MCF 10A (cell line): Measurements from ENCODE around the gene STIM1. TPM values are rescaled to one million over a fixed set of nuclear protein-coding genes. Genes with fewer than 3 reads are reported as not detected.

ENCODE experiments used
- BruUV-seq: library from RNA; stranded (reverse); fragments of 400-500 nt; replicated peaks from 2 replicates; lab custom pipeline; 2021; lab: Mats Ljungman, UMichigan
- CTCF ChIA-PET: fragments of 300-600 bp; sonication (Branson Sonifier 250); formaldehyde crosslinking; extraction: SDS; loops from one replicate; lab custom pipeline; 2021; ENCODE audit warnings: antibody characterized with exemption, inconsistent platforms; lab: Yijun Ruan, JAX
- POLR2A ChIA-PET: fragments of 300-600, 350-650 bp; sonication (Branson Sonifier 250); formaldehyde crosslinking; extraction: SDS; loops from one replicate; lab custom pipeline; 2020; ENCODE audit warnings: antibody characterized with exemption, inconsistent platforms; lab: Yijun Ruan, JAX
- DNase-seq: peaks from one replicate; pipeline ENCODE4 v3.0.0-alpha.2; 2018; ENCODE audit not compliant: unreplicated experiment
- H3K27ac Mint-ChIP-seq: one replicate; pipeline ENCODE4 v1.8.0; 2022; ENCODE audit warnings: mild to moderate bottlenecking, low read depth, mixed read lengths; ENCODE audit not compliant: unreplicated experiment
- H3K27me3 Mint-ChIP-seq: one replicate; pipeline ENCODE4 v1.8.0; 2022; ENCODE audit warnings: mixed read lengths; ENCODE audit not compliant: insufficient read depth, unreplicated experiment
- H3K36me3 Mint-ChIP-seq: one replicate; pipeline ENCODE4 v1.8.0; 2022; ENCODE audit warnings: mild to moderate bottlenecking, moderate library complexity, mixed read lengths; ENCODE audit not compliant: insufficient read depth, unreplicated experiment
- H3K4me1 Mint-ChIP-seq: one replicate; pipeline ENCODE4 v1.8.0; 2022; ENCODE audit warnings: mixed read lengths; ENCODE audit not compliant: insufficient read depth, unreplicated experiment
- H3K4me3 Mint-ChIP-seq: one replicate; pipeline ENCODE4 v1.8.0; 2022; ENCODE audit warnings: mild to moderate bottlenecking, moderate library complexity, mixed read lengths; ENCODE audit not compliant: unreplicated experiment
- H3K9me3 Mint-ChIP-seq: one replicate; pipeline ENCODE4 v1.8.0; 2022; ENCODE audit warnings: mixed read lengths; ENCODE audit not compliant: unreplicated experiment
- intact Hi-C: fragments of 100-400 bp; cut with micrococcal nuclease; formaldehyde crosslinking; loops from 2 replicates; pipeline ENCODE4 v1.14.1; 2022
- total RNA-seq: library from RNA; stranded (reverse); gene quantifications from 2 replicates; pipeline ENCODE4 v1.2.3, GENCODE V29; 2022
- TF ChIP-seq, protein P1 (sequence below): fragments of 200-600 bp; IDR thresholded peaks from one replicate; pipeline ENCODE4 v1.8.0; 2022; ENCODE audit warnings: antibody characterized with exemption, mild to moderate bottlenecking; ENCODE audit not compliant: unreplicated experiment

The STIM1 gene
- total RNA-seq, 1 experiment from 2014 or later = 41.2 TPM

DNA sequence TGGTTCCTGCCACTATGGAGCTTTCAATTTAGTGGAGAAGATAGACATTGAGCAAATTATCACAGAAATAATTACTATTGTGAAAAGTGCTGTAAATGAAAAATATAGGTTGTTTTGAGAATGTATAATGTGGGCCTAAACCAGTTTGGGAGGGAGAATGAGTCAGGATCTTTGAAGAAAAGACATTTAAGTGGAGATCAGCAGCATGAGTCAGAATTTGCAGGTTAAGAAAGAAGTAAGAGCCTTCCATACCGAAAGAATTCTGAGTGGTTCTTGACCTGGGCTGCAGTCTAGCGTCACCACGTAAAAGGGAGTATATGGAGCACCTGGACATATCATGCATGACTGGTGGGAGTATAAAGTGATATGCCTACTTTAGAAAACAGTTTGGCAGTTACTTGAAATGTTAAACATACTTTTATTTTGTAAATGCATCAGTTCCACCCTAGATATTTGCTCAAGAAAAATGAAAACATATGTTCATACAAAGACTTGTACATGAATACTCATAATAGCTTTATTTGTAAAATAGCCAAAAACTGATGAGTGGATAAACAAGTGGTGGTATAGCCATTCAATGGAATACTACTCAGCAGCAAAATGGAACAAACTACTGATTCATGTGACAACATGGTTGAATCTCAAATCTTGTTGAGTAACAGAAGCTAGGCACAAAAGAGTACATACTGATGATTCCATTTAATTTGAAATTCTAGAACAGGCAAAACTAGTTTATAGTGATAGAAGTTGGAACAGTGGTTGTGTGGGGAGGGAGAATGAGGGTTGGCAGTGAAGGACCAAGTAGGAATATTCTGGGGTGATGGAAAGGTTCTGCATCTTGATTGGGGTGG is 99.2 kb downstream of the STIM1 start:
- intact Hi-C loops = no loop called here
- POLR2A ChIA-PET = interaction anchor here (1.2 kb wide), 1 partner anchor 98 kb away, joined by 3 read pairs; no protein-coding TSS in a partner anchor
- TF ChIP-seq, protein P1, sequence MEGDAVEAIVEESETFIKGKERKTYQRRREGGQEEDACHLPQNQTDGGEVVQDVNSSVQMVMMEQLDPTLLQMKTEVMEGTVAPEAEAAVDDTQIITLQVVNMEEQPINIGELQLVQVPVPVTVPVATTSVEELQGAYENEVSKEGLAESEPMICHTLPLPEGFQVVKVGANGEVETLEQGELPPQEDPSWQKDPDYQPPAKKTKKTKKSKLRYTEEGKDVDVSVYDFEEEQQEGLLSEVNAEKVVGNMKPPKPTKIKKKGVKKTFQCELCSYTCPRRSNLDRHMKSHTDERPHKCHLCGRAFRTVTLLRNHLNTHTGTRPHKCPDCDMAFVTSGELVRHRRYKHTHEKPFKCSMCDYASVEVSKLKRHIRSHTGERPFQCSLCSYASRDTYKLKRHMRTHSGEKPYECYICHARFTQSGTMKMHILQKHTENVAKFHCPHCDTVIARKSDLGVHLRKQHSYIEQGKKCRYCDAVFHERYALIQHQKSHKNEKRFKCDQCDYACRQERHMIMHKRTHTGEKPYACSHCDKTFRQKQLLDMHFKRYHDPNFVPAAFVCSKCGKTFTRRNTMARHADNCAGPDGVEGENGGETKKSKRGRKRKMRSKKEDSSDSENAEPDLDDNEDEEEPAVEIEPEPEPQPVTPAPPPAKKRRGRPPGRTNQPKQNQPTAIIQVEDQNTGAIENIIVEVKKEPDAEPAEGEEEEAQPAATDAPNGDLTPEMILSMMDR = no peak
- Mint-ChIP-seq H3K9me3 (no peaks in the 10 kb centered on the region), H3K36me3 (no peaks in the 10 kb centered on the region), H3K4me1 (peaks cover 26% of the 10 kb centered on the region), H3K27ac (peak overlapping the region; percentile 5), H3K27me3 (no peaks in the 10 kb centered on the region), H3K4me3 (no peak overlapping the region)
- CTCF ChIA-PET = interaction anchor here (0.5 to 1.4 kb wide), 4 partner anchors 28 to 345 kb away, joined by 3 to 5 read pairs (median 4); no protein-coding TSS in a partner anchor
- no TSS peak for BruUV-seq
- DNase-seq = peak; percentile 62

DNA sequence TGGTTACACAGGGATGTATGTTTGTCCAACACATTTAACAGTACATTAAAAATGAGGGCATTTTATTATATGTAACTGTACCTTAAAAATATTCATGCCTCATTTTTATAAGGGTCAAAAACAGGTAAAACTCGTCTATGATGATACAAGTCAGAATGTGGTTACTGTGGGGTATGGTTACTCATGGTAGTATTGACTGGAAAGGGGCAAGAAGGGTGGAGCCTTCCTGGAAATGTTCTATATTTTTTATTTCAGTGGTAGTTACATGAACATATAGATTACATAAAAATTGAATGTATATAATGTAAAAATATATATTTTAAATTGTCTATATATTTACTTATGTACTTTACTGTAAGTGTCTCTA is 99.8 kb downstream of the STIM1 start:
- DNase-seq = no peak
- intact Hi-C loops = no loop called here
- H3K27me3 Mint-ChIP-seq = no peaks in the 10 kb centered on the region
- no peak overlapping the region for H3K4me3 Mint-ChIP-seq
- TF ChIP-seq, protein P1 = no peak
- no TSS peak for BruUV-seq
- ChIA-PET CTCF (interaction anchor here (0.5 to 1.4 kb wide), 2 partner anchors 118 to 345 kb away, joined by 3 to 5 read pairs; no protein-coding TSS in a partner anchor), POLR2A (interaction anchor here (1.2 kb wide), 1 partner anchor 99 kb away, joined by 3 read pairs; no protein-coding TSS in a partner anchor)
- peaks cover 26% of the 10 kb centered on the region for H3K4me1 Mint-ChIP-seq
- no peaks in the 10 kb centered on the region for H3K9me3 Mint-ChIP-seq
- no peaks in the 10 kb centered on the region for H3K36me3 Mint-ChIP-seq
- H3K27ac Mint-ChIP-seq = no peak overlapping the region

DNA sequence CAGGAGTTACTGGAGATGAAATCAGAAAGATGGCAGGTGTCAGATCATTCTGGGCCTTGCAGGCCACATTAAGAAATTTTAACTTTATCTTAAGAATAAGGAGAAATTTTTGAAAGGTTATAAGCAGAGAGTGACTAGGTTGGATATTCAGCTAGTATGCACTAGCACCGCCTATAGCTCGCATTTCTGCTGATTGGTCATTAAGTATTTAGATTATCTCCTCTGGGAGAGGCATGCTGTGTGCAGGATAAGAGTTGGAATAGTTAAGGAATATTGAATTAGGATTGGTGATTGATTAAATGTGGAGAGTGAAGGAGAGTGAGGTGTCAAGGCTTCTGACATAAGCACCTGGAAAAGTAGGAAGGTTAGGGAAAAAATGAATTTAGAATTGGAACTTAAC is 100.6 kb downstream of the STIM1 start:
- no peak overlapping the region for H3K4me3 Mint-ChIP-seq
- TF ChIP-seq, protein P1 = no peak
- POLR2A ChIA-PET = no interaction called here

DNA sequence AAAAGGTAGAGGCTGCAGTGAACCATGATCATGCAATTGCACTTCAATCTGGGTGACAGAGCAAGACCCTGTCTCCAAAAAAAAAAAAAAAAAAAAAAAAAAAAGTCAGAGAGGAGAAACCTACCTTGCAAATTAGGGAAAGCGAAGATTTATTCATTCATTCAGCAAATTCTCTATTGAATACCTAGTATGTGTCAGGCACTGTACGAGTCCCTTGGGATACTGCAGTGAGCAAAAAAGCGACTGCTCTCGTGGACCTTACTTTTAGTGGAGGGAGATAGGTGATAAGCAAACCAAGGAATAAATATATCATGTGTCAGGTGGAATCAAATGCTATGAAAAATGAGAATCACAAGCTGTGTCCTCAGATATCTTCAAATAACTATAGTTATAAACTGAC is 101.3 kb downstream of the STIM1 start:
- Mint-ChIP-seq H3K27ac (no peak overlapping the region), H3K9me3 (no peaks in the 10 kb centered on the region), H3K4me1 (peaks cover 26% of the 10 kb centered on the region), H3K27me3 (no peaks in the 10 kb centered on the region), H3K4me3 (no peak overlapping the region), H3K36me3 (no peaks in the 10 kb centered on the region)
- ChIA-PET CTCF (no interaction called here), POLR2A (no interaction called here)
- no TSS peak for BruUV-seq
- no peak for DNase-seq
- TF ChIP-seq, protein P1 = no peak
- intact Hi-C loops = no loop called here

More for the DNA sequence above, 100.6 kb downstream of the STIM1 start:
- CTCF ChIA-PET = interaction anchor here (0.6 kb wide), 2 partner anchors 17 to 42 kb away, joined by 3 read pairs; no protein-coding TSS in a partner anchor
- BruUV-seq = no TSS peak
- no peak for DNase-seq
- Mint-ChIP-seq H3K36me3 (no peaks in the 10 kb centered on the region), H3K27ac (no peak overlapping the region), H3K9me3 (no peaks in the 10 kb centered on the region), H3K4me1 (peaks cover 26% of the 10 kb centered on the region), H3K27me3 (no peaks in the 10 kb centered on the region)
- intact Hi-C loops = no loop called here
